Spinal cord (tissue), 10 donors: ENCODE results near the gene FADS2. TPM values are rescaled to one million over a fixed set of nuclear protein-coding genes. Genes with fewer than 3 reads are reported as not detected.

Experiments
- DNase-seq, 6 donors: peaks; one replicate each; pipeline versions ENCODE4 v3.0.0 to v3.0.0-alpha.2; 2013 to 2015; ENCODE audit warnings: low spot score in 6 of 6, low read depth in 4 of 6
- H3K27ac ChIP-seq: one replicate; pipeline ENCODE4 v1.5.1; 2013; ENCODE audit warnings: low read depth, low read length, control low read depth
- H3K27me3 ChIP-seq: one replicate; pipeline ENCODE4 v1.6.1; 2013; ENCODE audit warnings: low read length; ENCODE audit not compliant: control insufficient read depth, insufficient read depth
- H3K36me3 ChIP-seq: one replicate; pipeline ENCODE4 v1.6.1; 2013; ENCODE audit warnings: low read length; ENCODE audit not compliant: control insufficient read depth, insufficient read depth
- H3K4me1 ChIP-seq: one replicate; pipeline ENCODE4 v1.6.1; 2013; ENCODE audit warnings: low read length; ENCODE audit not compliant: control insufficient read depth, insufficient read depth
- H3K4me3 ChIP-seq: one replicate; pipeline ENCODE4 v1.5.1; 2013; ENCODE audit warnings: low read depth, low read length, control low read depth
- H3K9me3 ChIP-seq: one replicate; pipeline ENCODE4 v1.6.1; 2013; ENCODE audit warnings: low read length; ENCODE audit not compliant: control insufficient read depth, insufficient read depth
- WGBS: methylation state at CpG from one replicate; pipeline ENCODE4 v1.1.5; 2013; ENCODE audit warnings: missing lambda C conversion rate; ENCODE audit not compliant: insufficient coverage; 5-methylcytosine and 5-hydroxymethylcytosine counted together
- polyA plus RNA-seq, 2 donors: library from polyadenylated mRNA; unstranded; fragments of 120-200 nt; gene quantifications; one replicate each; pipeline ENCODE4 v1.2.1, GENCODE V29; 2013; ENCODE audit not compliant: insufficient read length in 2 of 2
- total RNA-seq, 2 donors: library from RNA; depleted of rRNA in 1 of 2; stranded (reverse); fragments of 120-200 nt in 1 of 2; fragments of >200 nt in 1 of 2; gene quantifications; one replicate each; pipeline versions ENCODE4 v1.2.3 to v1.2.4, GENCODE V29; 2013 to 2014
- donor health status: healthy.

The FADS2 gene
- total and polyA plus RNA-seq, 4 donors, result 125 to 452 (median 293) TPM

DNA sequence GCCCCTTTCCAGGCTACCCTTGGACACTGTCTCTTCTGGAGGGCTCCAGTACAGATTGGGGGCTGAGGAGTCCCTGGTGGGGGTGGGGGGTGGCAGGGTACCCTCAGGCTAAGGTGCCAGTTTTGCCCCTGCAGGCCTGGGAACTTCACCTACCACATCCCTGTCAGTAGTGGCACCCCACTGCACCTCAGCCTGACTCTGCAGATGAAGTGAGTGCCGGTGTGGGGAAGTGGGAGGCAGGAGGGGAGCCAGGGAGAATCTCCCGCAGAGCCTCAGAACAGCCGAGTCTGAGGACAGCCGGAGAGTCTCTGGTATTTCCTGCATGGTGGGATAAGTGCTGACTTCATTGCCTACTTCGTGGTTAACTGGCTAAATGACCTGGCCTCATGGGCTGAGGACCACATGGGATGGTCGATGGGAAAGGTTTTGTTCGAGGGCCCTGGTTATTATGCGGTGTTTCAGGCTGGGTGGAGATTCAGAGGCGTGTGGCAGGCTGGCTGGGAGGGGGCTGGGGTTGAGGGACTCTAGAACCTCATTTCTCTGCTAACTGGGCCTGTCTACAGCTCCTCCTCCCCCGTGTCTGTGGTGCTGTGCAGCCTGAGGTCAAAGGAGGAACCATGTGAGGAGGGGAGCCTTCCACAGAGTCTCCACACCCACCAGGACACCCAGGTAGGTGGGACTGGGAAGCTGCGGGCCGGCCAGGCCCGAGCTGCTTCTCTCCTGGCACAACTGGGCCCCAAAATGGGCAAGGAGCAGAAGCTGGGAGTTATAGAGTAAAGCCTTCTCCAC, 44.2 kb upstream of the FADS2 start:
- 60% methylated on average over 6 of the region's 13 CpGs for WGBS

DNA sequence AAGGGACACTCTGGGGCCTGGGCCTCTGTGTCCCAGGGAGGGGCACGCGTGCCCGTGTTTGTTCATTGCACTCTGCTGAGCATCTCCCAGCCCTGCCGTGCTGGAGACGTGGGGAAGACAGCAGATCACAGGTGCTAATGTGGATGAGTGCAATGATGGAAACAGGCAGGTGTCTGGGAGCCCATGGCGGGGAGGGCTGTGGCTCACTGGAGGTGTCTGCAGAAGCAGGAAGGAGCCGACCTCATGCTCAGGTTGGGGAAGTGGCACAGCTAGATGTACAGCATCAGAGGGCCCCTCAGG, 43.6 kb upstream of the FADS2 start:
- Histone ChIP-seq H3K27ac (no peak overlapping the region), H3K36me3 (peaks cover 94% of the 10 kb centered on the region), H3K9me3 (no peaks in the 10 kb centered on the region), H3K4me3 (no peak overlapping the region), H3K4me1 (peaks cover 7% of the 10 kb centered on the region), H3K27me3 (no peaks in the 10 kb centered on the region)
- no peak for DNase-seq
- WGBS, result 80% methylated on average over 7 of the region's 7 CpGs

More for the DNA sequence above, 44.2 kb upstream of the FADS2 start:
- Histone ChIP-seq H3K27ac (no peak overlapping the region), H3K36me3 (peaks cover 94% of the 10 kb centered on the region), H3K9me3 (no peaks in the 10 kb centered on the region), H3K27me3 (no peaks in the 10 kb centered on the region), H3K4me1 (peaks cover 5% of the 10 kb centered on the region), H3K4me3 (no peak overlapping the region)
- no peak for DNase-seq

DNA sequence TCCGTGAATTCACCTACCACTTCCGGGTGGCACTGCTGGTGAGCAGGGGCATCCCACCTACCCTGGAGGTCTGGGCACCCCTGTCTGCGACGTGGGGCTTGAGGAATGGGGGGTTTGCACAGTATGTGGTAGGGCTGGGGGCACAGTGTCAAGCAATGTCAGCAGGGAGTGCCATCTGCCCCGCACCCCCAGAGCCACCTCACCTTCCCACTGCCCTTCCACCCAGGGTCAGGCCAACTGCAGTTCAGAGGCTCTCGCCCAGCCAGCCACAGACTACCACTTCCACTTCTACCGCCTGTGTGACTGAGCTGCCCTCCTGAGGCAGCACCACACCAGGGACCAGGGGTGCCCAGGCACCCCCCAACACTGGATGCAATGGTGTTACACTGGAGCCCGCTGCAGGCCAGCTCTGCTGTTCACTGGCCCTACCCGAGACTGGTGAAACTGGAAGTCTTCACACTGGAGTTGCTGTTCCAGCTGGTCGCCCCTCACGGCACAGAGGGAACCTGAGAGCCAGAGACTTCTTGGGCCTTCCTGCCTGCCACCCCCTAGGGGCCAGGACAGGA, 42.2 kb upstream of the FADS2 start:
- Histone ChIP-seq H3K4me3 (no peak overlapping the region), H3K4me1 (peaks cover 19% of the 10 kb centered on the region), H3K36me3 (peaks cover 92% of the 10 kb centered on the region), H3K9me3 (no peaks in the 10 kb centered on the region), H3K27me3 (no peaks in the 10 kb centered on the region), H3K27ac (no peak overlapping the region)
- no peak for DNase-seq
- 84% methylated on average over 7 of the region's 11 CpGs for WGBS

DNA sequence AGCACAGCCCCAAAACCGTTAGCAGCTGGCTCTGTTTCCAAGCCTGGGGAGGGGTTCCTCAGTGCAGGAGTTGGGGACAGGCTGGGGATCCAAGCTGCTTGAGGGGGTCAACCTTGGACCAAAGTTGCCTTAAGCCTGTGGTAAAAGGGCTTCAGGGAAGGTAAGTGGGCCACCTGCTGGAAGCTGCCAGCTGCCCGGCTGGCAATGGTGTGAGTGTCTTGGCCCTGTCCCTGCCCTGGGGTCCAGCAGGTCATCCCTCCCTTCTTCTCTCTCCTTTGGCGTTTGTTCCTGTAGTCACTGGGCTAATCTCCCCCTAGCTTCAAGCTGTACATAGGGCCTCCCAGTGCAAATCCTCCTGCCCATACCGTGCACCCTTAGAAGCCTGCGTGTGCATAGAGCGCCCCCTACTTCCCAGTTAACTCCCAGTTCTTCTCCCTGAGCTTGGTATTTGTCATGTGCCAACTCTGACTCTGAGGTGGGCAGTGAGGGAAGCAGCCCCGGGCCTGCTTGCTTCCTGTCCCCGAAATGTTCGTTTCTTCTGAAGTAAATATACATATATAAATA, 40.1 kb upstream of the FADS2 start:
- Histone ChIP-seq H3K4me3 (no peak overlapping the region), H3K27ac (no peak overlapping the region), H3K27me3 (no peaks in the 10 kb centered on the region), H3K36me3 (peaks cover 75% of the 10 kb centered on the region), H3K4me1 (peaks cover 26% of the 10 kb centered on the region), H3K9me3 (no peaks in the 10 kb centered on the region)
- WGBS, result 53% methylated on average over 6 of the region's 9 CpGs
- DNase-seq, result peak in 2 of 6 donors; percentile 42 to 49

DNA sequence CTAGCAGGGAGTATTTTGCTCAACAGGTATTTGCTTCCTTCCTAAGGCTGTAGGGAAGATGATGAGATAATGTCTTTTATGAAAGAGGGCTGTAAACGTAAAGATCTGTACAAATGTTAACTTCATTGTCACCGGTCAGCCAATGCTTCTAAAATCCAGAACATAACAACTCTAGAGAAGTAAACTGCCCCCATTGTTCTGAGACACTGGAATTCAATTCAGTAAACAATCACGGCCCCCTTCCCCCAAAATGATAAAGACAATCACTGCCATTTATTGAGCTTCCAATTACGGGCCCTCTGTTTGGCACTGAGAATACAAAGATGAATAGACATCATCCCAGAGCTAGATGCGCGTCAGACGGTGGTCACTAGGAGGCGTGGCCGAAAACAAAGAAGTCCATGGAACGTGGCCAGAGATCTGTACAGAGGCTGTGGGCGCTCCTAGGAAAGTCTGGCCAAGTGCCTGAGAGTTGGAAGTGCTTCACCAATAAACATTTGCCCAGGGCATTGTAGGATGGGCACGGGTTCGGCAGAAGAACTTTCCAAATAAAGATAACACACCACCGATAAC, 36.3 kb upstream of the FADS2 start:
- WGBS, result 0% methylated on average over 11 of the region's 14 CpGs
- peaks cover 38% of the 10 kb centered on the region for H3K4me1 ChIP-seq
- H3K27ac ChIP-seq, result peak overlapping the region; percentile 93
- DNase-seq, result peak; percentile 61 to 94 (median 74)
- H3K27me3 ChIP-seq, result no peaks in the 10 kb centered on the region
- peaks cover 51% of the 10 kb centered on the region for H3K36me3 ChIP-seq
- peak overlapping the region; percentile 90 for H3K4me3 ChIP-seq
- H3K9me3 ChIP-seq, result no peaks in the 10 kb centered on the region

DNA sequence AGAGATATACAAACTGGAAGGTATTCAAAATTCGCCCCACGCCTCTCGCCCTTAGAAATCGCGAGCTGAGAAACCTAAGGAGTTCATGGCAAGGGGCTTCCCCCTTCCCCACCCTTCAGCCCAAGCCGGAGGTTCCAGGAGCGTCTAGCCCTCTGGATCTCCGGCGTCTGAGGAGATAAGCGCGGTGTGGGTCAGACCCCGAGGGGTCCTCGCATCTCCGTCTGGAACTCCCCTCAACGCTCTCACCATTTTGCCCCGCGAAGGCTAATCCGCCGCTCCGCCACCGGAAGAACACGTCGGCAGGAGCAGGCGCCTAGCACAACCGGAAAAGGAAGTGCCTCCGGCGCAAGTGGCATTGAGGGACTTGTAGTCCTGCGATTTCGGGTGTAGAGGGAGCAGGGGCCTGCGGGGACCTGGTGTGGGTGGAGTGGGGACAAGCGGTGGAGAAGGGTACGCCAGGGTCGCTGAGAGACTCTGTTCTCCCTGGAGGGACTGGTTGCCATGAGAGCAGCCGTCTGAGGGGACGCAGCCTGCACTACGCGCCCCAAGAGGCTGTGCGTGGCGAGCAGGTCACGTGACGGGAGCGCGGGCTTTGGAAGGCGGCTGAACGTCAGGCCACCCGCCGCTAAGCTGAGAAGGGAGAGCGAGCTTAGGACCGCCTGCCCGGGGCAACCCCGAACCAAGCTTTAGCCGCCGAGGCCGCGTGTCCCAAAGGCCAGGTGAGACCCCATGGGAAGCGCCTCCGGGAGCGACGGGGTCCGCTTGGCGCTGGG, 35.6 kb upstream of the FADS2 start, which contains the start of the genes FEN1 and TMEM258:
FEN1 (plus strand) TSS at position 602 of the 773 bp plus-strand sequence. CDS start 2,451 bp downstream, outside the sequence.
TMEM258 (minus strand) TSS at position 290 of the 773 bp plus-strand sequence; CDS start at position 249, 41 bp downstream.
- H3K4me1 ChIP-seq, result peaks cover 38% of the 10 kb centered on the region
- DNase-seq, result peak; percentile 80 to 98 (median 92)
- 0% methylated on average over 60 of the region's 61 CpGs for WGBS

DNA sequence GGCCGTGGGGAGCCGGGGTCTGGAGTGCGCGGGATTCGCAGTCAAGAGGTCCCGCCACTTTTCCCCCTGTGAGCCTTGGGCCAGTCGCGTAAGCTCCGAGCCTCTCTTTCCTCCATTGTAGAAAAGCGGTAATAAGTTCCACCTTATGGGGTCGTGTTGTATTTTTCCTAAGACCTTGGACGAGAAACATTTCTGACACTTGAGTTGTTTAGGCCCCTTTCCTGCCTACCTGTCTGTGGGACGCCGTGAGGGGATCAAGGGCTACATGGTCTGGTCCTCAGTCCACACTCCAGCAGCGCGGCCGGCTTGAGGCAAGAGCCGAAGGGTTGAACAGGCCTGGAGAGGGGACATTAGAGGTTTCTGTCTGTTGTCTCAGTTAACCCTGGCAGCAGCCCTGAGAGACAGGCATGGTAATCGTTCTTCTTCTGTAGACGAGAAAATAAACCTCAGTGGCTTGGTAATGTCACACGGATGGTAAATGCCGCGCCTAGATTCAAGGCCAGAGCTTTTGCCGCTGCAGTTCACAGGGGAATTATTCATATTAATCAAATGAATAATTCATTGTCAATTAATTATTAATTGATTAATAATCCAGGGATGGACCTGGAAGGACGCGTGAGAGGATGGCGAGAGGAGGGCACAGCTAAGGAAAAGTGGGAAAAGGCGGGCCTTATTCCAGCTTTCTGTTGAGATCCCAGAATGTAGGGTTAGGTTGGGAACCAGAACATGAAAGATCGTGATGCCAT, 34.8 kb upstream of the FADS2 start:
- H3K4me1 ChIP-seq, result peaks cover 33% of the 10 kb centered on the region
- DNase-seq, result peak in 1 of 6 donors; percentile 7
- H3K27ac ChIP-seq, result peak overlapping the region; percentile 93
- peak overlapping the region; percentile 90 for H3K4me3 ChIP-seq
- H3K36me3 ChIP-seq, result peaks cover 36% of the 10 kb centered on the region
- no peaks in the 10 kb centered on the region for H3K27me3 ChIP-seq
- H3K9me3 ChIP-seq, result no peaks in the 10 kb centered on the region
- 5% methylated on average over 19 of the region's 29 CpGs for WGBS

More for the DNA sequence above, 35.6 kb upstream of the FADS2 start, which contains the start of the genes FEN1 and TMEM258:
- peak within 1 kb of the TSS; percentile 93 for H3K27ac ChIP-seq
- H3K36me3 ChIP-seq, result peaks cover 44% of the 10 kb centered on the region
- H3K27me3 ChIP-seq, result no peaks in the 10 kb centered on the region
- peak within 1 kb of the TSS; percentile 90 for H3K4me3 ChIP-seq
- H3K9me3 ChIP-seq, result no peaks in the 10 kb centered on the region

DNA sequence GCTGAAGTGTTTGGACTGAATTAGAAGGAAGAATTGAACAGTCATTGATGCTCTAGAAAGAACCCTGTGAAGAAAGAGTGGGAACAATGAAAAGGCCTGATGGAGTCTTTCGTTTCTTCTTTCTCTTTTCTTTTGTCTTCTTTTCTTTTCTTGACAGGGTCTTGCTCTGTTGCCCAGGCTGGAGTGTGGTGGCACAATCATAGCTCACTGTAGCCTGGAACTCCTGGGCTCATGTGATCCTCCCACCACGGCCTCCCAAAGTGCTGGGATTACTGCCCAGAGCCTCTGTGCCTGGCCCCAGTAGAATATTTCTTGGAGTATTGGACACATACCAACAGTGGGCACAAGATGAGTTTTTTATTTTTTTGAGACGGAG, 34.3 kb upstream of the FADS2 start:
- Histone ChIP-seq H3K4me3 (peak overlapping the region; percentile 90), H3K36me3 (peaks cover 31% of the 10 kb centered on the region), H3K27me3 (no peaks in the 10 kb centered on the region), H3K4me1 (peaks cover 33% of the 10 kb centered on the region), H3K9me3 (no peaks in the 10 kb centered on the region), H3K27ac (no peak overlapping the region)
- DNase-seq, result no peak
- 13% methylated on average over 1 of the region's 3 CpGs for WGBS
